ENCODE measurements around the gene SLC44A5. TPM values are rescaled to one million over a fixed set of nuclear protein-coding genes. Genes with fewer than 3 reads are reported as not detected.
"Not testable (repeated sequence)": the region's sequence is repeated elsewhere in the genome, so short reads cannot be mapped to it uniquely, and the experiment has no call there.

Gene SLC44A5
- total RNA-seq, 1 experiment from 2014 or later, result 0.91 TPM

DNA sequence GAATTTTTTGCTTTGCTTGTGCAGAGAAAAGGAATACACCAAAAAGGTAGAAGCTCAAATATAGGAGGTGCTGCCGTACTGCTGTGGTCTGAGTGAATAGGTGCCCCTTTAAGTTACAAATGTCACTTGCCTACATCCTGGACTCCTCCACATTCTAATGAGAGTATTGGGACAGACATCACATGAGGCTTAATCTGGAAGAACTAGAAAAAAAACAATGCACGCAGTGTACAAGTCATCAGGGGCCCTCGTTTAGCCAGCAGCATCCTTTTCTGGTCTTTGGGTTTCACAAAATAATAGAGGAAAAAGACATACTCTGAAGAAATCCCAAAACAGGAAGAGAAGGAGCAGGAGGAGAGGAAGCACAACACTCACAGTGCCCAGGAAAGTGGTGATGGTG is 89.3 kb downstream of the SLC44A5 start:
- DNase-seq (ENCODE audit: low read depth), result no peak

DNA sequence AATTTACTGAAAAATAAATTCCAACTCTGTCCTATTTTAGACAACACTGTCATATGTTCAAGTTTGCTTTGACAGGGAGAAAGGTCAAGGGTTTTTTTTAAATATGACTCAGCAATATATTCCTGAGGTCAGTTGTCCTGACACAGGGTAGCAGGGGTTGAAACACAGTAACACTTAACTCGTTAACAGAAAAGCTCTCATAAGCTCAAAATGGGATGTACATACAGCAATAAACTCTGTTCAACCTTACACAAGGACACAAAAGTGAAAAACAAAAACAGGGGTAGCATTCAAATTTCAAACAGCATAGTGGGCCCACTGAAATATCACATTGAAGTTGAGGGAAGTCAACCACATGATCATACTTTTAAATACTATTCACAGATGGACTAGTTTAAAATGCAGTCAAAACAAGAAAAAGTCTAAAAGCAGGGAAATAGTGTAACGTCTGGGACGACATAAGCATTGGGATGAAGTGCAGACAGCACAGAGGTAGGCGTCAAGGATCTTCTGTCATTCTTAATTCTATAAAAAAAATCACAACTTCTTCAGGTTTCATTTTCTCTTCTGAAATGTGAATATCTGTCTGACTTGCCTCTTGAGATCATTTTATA is 89.9 kb downstream of the SLC44A5 start:
- no peak for DNase-seq (ENCODE audit: low read depth)

DNA sequence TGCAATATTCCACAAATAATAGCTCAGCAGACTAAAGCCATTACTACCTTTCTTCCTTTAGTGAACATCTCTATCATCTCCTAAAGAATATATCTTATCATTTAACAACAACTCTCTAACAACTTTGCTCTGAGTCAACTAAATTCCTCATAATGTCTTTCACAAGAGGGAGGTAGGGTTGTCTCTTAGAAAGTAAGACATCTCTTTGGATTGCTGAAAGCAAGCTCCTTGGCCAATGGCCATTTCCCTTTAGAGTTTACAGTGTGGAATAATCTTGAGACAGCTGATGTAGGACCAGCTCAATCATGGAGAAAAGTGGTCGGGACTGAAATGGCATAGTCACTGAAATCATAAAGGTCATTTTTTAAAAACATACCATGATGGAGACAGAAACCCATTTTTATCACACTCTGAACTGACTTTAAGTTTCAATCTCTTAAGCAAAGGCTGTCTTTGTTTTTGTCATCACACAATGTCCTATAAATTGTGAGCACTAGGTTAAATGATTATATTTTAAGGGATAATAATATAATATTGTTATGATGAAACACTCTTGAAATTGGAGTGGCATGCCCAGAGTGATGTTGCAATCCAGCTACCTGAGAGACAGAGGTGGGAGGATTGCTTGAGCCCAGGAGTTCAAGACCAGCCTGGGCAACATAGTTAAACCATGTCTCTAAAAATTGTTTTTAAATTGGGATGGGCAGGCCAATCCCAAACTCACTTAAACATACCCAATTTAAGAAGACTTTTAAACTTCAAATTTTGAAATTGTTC is 91.1 kb downstream of the SLC44A5 start:
- DNase-seq (ENCODE audit: low read depth), result no peak

DNA sequence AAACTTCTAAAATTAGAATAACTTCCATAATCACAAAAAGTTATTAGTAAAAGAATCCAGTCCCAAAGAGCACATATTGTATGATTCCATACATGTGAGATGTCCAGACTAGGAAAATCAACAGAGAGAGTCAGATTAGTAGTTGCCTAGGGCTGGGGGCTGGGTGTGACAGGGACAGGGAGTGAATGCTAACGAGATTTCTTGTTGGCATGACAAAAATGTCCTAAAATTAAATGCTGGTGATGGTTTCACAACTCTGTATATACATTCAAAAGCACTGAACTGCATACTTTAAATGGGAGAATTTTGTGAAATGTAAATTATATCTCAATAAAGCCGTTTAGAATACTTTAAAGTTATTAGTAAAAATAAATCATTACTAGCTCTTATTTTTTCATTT is 92.2 kb downstream of the SLC44A5 start:
- no peak for DNase-seq (ENCODE audit: low read depth)

DNA sequence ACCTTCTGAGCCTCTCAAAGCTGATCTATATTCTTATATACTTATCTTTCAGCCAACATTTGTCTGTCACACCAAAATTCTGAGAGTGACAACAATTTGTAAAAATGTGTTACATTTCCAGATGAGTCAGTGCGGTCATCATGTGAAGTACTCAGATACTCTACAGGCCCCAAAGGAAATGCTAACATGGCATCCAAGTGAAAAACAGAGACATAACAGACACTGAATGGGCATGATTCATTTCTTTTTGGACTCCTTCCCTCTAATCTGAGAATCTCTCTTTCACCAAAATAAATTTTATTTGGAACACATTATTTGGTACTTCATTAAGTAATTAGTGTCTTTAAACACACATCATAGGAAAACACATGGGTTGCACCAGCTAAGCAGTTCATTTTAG is 96.6 kb downstream of the SLC44A5 start:
- no peak for DNase-seq (ENCODE audit: low read depth)

DNA sequence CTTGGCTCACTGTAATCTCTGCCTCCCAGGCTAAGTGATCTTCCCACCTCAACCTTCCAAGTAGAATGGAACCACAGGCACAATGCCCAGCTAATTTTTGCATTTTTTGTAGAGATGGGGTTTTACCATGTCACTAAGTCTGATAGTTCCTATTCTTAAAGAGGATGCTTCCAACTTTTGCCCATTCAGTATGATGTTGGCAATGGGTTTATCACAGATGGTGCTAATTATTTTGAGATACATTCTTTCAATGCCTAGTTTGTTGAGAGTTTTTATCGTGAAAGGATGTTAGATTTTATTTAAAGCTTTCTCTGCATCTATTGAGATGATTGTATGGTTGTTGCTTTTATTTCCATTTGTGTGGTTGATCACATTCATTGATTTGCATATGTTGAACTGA is 103.9 kb downstream of the SLC44A5 start:
- no peak for DNase-seq (ENCODE audit: low read depth)

DNA sequence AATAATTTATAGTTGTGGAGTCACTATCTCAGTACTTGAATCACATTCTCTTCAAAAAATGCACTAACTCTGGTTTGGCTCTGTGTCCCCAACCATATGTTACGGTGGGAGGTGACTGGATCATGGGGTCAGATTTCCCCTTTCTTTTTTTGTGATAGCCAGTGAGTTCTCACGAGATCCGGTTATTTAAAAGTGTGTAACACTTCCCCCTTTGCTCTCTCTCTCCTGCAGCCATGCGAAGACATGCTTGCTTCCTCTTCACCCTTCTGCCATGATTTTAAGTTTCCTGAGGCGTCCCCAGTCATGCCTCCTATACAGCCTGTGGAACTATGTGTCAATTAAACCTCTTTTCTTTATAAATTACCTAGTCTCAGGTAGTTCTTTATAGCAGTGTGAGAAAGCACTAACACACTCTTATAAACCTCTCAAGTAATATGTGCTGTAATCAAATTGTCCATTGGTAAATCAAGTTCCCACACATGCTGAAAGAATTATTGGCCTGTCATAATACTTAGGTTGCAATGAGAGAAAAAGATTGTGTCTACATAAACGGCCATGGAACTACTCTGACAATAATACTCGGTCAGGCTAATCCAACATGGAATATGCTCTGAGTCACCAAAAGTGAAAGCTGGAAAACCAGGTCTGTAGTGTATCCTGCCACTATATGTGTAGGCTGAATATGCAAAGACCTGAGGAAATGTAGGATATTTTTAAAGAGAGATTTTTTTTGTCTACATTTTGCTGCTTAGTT is 107.5 kb downstream of the SLC44A5 start:
- no peak for DNase-seq (ENCODE audit: low read depth)

DNA sequence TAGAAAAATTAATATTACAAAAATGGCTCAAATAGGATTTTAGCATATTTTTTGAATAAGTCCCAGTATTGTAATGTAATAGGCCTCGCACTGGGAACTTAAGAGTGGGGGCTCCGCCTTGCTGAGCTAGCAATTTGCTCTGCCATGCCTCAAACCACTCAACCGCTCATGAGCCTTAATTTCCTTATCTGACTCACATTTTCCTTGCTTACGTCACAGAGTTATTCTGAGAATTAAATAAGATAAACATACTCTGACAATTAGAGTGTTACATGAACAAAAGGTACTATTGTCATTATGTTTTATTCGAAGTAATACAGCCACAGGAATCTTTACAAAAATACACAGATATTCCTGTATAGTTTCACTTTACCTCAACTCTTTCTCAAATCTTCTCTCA is 108.1 kb downstream of the SLC44A5 start:
- DNase-seq (ENCODE audit: low read depth), result no peak

DNA sequence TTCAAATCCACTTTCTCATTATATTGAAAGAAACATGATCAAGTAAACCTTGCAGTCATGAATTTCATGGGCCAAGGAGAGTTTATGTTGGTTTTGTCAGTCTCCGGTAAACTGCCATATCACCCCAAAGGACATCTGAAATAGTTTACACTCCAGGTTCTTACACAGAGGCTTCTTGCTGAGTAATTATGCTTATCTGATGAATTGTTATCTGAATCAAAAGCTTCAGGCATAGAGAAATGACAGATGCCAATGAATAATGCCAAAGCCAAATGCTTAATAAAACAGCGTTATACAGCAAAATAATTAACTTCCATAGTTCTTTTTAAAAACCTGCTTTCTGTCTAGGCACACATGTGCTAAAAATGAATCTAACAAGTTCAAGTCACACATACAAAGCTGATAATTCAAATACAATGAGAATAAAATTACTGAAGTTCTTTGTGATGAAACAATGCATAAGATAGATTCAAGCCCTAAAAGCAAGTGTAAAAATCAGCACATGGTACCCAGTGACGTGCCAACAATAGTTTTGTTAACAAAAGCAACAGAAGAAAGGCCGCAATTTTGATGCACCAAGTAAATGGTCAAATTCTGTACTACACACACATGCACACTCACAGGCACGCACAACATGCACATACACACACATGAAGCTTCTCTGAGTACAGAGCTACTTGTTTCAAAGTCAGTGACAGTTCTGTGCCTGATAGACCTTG is 109.2 kb downstream of the SLC44A5 start:
- no peak for DNase-seq (ENCODE audit: low read depth)

DNA sequence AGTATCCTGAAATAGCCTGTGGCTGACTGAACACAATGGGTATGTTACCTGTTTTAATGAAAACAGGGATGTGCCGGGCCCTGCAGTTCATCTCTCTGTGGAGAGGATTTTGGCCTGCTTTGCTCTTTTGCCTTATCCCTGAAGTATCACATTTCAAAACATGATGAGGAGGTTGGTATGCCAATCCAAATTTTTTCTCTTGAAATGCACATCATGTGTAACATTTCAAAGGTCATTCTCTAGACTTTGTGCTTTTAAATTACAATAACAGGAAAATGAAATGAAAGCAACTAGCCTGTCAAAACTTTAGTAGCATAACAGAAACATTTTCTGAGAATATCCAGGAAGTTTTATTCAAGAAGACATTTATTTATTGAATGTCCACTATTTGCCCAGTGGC is 118.9 kb downstream of the SLC44A5 start:
- no peak for DNase-seq (ENCODE audit: low read depth)

DNA sequence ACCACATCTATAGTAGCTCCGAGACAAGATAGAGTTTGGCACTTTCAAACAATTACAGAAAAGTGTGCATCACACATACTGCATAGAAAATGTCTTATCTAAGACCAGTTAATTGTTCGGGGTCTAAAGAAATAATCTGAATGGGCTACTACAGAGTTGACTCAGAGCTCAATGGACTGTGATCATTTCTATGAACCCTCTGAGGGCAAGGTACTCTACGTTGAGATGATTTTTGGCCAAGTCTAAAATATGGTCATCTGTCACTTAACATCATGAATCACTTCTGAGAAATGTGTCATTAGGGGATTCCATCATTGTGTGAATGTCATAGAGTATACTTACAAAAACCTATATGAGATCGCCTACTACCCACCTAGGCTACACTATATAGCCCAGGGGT is 123.5 kb downstream of the SLC44A5 start:
- no peak for DNase-seq (ENCODE audit: low read depth)

DNA sequence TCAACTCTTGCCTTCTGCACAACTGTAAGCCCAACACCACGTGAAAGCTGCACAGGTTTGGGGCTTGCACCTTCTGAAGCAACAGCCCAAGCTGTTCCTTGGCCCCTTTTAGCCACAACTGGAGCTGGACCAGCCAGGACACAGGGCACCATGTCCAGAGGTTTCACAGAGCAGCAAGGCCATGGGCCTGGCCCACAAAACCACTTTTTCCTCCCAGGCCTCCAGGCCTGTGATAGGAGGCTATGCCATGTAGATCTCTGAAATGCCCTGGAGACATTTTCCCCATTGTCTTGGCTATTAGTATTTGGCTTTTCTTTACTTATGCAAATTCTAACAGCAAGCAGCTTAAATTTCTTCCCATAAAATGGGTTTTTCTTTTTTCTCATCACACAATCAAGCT is 126.1 kb downstream of the SLC44A5 start:
- DNase-seq (ENCODE audit: low read depth), result no peak

DNA sequence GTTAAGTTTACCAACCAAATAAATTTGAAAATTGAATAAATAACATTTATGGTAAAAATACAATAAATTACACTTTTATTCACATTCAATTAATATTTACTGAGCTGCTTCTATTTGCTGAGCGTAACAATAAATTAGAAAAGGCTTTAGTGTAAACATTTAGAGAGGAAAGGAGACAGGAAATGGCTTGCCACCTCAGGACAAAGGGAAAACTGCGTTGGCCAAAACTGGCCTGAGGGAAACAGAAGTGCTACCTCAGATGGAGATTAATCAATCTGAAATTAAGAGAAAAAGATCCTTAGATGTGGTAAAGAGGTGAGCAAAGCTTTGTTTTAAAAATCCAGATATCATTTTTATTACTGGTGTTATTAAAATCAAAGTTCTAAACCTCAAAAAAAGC is 128.0 kb downstream of the SLC44A5 start:
- DNase-seq (ENCODE audit: low read depth), result no peak

DNA sequence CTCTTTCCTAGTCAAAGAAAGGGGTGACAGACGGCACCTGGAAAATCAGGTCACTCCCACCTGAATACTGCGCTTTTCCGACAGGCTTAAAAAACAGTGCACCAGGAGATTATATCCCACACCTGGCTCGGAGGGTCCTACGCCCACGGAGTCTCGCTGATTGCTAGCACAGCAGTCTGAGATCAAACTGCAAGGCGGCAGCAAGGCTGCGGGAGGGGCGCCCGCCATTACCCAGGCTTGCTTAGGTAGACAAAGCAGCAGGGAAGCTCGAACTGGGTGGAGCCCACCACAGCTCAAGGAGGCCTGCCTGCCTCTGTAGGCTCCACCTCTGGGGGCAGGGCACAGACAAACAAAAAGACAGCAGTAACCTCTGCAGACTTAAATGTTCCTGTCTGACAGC is 134.4 kb downstream of the SLC44A5 start:
- DNase-seq (ENCODE audit: low read depth), result not testable (repeated sequence)

DNA sequence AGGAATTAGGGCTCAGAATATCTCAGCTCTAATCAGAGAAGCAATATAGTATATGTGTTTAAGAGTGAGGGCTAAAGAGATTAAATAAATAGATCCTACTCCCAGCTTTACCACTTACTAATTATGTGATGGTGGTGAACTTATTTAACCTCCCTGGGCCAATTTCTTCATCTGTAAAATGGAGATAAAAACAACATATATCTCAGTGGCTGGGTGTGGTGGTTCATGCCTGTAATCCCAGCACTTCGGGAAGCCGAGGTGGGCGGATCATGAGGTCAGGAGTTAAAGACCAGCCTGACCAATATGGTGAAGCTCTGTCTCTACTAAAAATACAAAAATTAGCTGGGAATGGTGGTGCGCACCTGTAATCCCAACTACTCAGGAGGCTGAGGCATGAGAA is 135.2 kb downstream of the SLC44A5 start:
- DNase-seq (ENCODE audit: low read depth), result no peak

DNA sequence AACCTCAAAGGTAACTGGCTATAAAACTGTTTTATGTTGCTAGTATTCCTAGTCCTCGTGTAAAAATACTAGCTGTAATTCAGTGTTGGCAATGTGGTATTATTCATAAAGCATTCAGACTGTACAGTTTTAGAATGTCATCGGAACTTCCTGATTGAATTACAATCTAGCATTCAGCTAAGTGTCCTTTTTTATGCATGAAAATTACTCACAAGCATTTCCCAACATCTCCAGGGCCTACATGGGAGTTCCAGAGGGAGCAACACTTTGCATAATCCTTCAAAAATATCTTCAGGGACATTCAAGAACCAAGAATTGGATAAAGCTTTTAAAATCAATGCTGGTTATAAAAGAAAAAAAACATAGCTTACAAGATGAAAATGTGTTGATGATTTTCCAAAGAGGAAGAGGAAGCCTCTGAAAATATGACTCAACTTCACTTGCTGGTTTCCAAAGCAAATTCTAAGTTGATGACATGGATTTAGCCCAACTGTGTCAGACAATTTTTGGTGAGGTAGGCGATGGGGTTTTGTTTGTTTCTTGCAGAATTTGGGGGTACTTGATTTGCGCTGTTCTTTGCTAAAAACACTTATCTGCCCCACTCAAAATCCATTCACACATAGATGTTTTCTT is 137.8 kb downstream of the SLC44A5 start:
- no peak for DNase-seq (ENCODE audit: low read depth)

DNA sequence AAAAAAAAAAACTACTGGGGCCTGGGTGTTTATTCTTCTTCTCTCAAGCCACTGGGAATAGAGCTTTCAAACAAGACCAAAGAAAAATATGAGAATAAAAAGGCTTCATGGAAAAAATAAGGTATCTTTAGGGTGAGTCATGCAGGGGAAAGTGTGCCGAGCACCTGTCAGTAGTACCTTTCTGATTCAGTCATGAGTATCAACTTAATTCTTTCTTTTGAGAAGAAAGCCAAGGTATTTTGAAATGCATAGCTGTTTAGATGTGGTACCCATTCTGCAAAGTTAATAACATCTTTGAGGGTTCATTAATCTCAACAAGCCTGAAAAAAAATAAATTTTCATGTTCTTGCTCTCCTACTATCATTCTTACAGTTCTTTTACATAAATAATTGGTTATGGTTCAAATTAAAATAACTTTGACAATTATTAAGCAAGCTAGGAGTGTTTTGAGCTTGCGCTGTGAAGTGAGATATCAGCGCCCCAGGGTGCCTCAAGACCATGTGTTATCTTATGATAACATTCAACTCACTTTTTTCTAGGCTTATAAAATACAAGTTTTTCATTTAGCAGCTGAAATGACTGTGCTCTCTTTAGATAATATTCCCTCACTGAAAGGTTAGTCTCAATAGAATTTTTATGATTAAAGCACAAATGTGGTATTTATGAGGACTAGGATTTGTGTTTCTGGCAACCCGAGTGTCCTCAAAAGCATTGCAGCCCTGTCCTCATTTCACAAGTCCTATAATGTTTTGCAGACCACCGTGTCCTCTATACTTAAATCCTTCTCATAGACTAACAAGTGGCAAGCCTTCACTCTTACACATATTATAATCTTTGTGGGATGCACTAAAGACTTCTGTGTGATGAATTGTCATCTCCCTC is 138.6 kb downstream of the SLC44A5 start:
- no peak for DNase-seq (ENCODE audit: low read depth)

DNA sequence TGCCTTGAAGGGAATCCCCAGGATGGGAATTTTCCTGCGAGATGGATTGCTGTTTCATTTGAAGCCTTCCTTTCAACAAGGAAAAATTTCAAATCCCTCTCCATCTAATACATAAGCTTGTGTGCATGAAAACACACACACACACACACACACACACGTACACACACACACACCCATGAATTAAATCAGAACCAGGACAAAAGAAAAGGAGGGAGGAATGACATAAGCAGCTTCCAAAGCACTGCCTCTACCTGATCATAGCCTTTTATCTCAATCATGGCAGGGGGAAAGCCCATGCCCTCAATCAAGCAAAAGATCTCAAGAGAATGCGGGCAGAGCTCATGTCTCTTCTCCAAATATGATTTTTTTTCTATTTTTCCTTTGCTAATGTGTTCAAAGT is 139.7 kb downstream of the SLC44A5 start:
- DNase-seq (ENCODE audit: low read depth), result no peak

DNA sequence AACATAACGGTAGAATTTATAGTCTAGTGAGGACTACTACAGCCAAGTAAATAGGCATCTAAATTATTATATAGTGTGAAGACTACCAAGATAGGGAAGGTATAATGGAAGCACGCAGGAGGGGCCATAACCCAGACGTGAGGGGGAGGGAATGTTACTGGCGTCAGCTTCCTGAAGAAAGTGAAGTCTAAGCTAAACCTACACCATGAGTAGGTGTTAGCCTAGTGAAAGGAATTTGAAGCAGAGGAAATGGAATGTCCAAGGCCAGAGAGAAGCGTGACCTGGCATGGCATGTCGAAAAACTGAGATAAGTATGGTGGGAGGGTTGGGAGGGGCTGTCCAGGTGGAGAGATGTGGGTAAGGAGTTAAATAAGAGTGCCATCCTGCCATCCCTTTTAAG is 140.5 kb downstream of the SLC44A5 start:
- no peak for DNase-seq (ENCODE audit: low read depth)

DNA sequence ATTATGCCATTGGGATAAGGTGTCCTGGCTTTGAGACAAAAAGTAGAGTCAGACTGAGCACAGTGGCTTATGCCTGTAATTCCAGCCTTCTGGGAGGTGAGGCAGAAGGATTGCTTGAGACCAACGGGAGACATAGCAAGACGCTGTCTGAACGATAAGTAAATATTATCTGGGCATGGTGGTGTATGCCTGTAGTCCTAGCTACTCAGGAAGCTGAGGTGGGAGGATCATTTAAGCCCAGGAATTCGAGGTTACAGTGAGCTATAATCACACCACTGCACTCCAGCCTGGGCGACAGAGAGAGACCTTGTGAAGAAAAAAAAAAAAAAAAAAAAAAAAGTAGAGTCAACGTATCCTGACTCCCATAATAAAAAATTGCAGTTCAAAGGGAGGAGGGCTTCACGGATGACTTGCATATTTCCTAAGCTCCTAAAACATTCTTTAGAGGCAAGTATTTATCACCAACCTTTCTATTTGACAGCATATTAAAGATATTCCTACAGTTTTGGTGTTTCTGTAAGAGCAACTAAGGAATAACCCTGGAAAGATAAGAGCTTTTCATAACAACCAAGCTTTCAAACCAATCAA is 141.2 kb downstream of the SLC44A5 start:
- no peak for DNase-seq (ENCODE audit: low read depth)

All from Daoy (cell line).